ENCODE measurements around the gene ATP11A.
"Not testable (repeated sequence)": the region's sequence is repeated elsewhere in the genome, so short reads cannot be mapped to it uniquely, and the experiment has no call there.

ATP11A gene

GRCh38 chr13:112826565-112826964 lies 136.7 kb downstream of the ATP11A start:
- DNase-seq, result no peak

- no peak for DNase-seq
Observed at GRCh38 chr13:112828082-112828699, 138.4 kb downstream of the ATP11A start.

DNA sequence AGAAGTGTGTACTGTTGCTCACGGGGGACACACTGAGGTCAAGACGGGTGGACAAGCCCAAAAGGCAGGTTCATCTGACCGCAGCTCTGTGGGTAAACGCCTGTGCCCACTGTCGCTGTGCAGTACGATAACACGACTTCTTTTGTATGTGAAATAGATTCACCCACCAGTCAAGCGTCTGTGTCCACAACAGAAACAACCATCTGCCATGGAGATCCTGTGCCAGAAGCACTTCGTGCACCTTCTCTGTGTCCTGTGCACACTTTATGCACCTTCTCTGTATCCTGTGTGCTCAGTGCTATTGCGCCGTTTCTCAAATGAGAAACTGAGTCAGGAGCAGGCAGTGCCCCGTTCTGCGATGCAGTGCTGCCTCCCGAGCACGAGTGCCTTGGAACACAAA lies 138.9 kb downstream of the ATP11A start:
- DNase-seq, result no peak

DNA sequence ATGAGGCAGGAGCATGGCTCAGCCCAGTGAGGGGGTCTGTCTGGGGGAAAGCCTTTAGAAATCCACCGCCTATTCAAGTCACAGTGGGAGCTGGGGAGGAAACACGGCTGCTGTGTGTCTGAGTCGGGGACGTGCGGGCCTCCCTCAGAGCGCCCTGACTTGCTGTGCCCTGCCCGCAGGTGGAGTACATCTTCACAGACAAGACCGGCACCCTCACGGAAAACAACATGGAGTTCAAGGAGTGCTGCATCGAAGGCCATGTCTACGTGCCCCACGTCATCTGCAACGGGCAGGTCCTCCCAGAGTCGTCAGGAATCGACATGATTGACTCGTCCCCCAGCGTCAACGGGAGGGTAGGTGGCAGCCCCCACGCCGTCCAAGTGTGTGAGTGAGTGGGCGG lies 141.4 kb downstream of the ATP11A start:
- no peak for DNase-seq

DNA sequence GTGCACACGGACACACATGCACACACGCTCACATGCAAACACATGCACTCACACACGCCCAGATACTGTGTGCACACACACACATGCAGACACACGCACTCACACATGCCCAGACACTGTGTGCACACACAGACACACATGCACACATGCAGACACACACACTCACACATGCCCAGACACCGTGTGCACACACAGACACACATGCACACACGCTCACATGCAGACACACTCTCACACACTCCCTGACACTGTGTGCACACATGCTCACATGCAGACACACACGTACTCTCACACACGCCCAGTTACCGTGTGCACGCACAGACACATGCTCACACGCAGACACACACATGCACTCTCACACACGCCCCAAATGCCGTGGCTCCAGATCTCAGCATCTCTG lies 142.0 kb downstream of the ATP11A start:
- DNase-seq, result no peak

DNA sequence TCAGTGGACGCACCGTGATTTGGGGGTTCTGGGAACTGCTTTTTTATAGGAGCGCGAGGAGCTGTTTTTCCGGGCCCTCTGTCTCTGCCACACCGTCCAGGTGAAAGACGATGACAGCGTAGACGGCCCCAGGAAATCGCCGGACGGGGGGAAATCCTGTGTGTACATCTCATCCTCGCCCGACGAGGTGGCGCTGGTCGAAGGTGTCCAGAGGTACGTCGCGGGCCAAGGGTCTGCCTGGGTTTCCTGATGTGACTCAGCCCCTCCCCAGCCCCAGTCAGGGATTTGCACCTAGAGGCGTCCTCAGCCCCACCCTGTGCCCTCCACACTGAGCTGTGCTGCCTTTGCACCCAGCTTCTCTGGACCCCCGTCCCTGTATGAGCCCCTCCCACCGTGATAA lies 143.0 kb downstream of the ATP11A start:
- DNase-seq, result no peak

DNA sequence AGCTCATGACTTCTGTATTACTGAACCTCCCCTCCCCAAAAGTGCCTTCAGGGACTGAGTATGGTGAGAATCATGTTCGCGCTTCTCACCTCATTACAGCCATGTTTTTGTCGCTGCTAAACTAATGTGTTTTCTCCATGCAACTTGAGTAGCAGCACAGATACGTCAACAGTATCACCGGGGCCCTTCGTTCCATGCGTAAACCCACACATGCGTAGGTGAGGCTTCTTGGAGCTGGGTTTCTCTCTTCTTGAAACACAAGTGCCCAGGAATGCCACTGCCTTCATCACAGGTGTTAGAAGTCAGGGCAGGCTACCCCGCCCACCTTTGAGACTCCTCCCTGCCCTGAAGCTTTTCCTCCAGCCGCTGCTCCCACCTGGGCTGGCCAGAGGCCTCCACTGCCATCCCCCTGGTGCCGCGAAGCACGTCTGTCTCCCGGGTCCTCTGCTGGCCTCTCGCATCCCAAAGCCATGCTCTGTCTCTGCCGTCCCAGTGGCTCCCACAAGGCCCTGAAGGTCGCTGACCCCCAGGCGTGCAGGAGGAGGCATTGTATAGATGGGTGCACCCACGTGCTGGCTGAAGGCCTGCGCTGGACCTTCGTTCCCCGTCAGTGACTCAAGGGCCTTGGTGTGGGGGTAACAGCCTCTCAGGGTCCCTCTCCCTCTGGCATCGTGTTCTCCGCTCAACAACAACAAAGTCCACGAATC lies 143.9 kb downstream of the ATP11A start:
- no peak for DNase-seq

DNA sequence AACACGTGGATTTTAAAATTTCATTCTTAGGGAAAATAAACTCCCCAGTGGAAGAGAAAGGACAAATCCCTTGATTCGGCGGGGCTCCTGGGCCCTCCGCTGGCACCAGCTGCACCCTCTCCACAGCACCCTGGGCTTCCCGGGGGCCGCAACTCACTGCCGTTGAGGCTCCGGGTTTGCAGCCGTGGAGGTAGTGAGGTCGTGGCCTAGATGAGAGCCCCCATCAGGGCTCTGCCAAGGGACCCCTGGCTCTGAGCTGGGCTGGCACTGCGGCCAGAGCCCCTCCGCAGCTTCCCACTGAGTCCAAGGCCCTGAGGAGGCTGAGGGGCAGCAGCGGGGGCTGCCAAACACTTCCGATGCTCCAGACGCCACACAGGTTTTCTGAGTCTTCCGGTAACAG lies 145.5 kb downstream of the ATP11A start:
- DNase-seq, result no peak

DNA sequence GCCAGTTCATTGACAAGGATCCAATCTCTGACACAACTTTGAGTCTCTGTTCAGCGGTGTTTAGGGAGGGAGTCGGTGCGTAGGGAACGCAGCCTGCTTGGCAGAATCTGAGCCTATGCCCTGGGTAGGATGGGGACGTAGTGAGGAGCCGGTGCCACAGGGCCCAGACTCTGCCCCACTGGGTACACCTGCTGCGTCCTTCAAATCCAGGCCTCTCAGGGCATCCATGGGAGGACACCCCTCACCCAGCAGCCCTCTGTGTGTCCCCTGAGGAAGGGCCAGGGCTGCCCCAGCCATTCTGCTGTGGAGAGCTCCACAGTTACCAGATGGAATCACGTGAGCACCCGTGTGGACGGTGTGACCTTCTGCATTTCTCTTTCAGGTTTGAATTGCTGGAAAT lies 146.0 kb downstream of the ATP11A start:
- DNase-seq, result no peak

DNA sequence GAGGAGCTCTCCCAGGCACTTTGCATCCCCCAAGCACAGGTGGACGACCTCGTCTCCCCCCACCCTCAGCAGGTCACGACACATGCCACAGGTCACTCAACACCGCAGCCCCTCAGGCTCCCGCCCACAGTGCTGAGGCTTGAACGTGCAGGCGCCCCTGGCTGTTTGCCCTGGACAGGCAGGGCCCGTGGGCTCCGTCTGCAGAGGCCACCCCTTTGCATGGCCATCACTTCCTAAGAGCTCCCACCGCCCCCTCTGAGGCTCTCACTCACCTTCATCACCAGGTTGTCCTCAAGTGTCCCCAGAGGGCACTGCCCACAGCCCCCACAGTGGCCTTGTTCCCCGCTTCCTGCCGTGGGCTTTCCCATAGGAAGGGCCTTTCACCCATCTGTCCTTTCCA lies 147.1 kb downstream of the ATP11A start:
- DNase-seq, result no peak

- DNase-seq, result no peak
Observed at GRCh38 chr13:112837371-112838037, 147.7 kb downstream of the ATP11A start.

- no peak for DNase-seq
Observed at GRCh38 chr13:112838038-112838841, 148.4 kb downstream of the ATP11A start.

DNA sequence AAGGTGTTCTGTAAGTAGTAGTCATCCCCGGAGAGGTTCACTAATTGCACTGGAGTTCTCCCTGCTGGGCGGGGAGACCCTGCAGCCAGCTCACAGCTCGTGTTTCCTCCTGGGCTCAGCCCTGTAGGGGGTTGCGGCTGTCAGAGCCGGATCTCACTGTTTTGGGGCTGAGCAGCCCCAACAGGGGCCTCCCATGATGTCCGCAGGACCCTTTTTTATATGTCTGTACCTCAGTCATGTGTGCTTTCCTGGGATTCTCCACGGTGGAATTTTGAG lies 148.9 kb downstream of the ATP11A start:
- DNase-seq, result no peak

GRCh38 chr13:112839356-112840105 lies 149.7 kb downstream of the ATP11A start:
- no peak for DNase-seq

DNA sequence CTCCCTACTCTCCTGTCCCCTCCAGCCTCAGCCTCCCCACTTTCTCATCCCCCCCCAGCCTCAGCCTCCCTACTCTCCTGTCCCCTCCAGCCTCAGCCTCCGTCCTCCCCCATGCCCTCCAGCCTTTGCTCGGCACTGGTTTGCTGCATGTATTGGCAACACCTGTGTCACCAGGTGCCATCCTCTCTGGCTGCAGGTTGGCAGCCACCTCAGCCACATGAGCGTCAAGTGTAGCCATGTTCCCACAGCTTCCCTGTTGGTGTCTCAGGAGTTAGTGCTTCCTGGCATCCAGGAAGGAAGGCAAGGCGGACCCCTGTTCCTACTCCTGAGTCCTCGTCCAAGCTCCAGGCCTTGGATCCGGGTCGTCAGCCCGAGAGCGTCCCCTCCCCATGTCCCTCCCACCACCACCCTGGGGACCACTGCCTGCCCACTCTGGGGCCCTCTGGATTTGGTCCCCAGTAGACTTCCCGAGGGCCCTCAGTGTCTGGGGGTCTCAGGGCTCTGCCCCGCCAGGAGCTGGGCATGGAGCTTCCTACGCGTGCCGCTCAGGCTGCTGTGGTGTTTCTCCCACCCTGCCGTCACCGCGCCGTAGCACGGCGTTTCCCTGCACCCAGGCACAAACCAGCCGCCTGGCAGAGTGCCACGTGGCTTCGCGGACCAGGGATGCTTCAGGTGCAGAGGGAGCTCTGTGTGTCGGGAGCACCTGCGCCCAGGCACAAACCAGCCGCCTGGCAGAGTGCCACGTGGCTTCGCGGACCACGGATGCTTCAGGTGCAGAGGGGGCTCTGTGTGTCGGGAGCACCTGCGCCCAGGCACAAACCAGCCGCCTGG lies 150.8 kb downstream of the ATP11A start:
- DNase-seq, result no peak

- DNase-seq, result not testable (repeated sequence)
Observed at GRCh38 chr13:112841303-112842015, 151.6 kb downstream of the ATP11A start.

DNA sequence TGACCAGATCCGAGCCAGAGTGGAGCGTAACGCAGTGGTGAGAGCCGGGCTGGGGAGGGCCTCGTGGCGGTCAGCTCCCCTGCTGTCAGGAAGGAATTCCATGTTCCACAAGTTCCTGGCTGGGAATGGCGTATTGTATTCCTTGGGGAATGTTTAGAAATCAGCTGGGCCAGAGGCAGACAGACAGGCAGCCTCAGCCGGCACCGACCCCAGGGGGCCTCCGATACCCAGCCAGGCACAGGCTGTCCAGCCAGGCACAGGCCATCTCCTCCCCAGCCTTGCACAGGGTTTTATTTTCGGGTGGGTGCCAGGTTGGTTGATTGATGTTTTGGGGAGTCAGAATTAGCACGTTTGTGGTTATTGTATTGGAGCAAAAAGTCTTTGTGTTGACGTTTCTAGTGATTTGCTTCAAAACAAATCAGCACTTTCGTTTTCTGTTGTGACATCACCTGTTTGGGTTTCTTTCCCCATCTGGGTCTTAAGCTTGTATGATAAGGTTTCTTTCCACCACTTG lies 152.6 kb downstream of the ATP11A start:
- DNase-seq, result no peak

- DNase-seq, result no peak
Observed at GRCh38 chr13:112842931-112843391, 153.1 kb downstream of the ATP11A start.

DNA sequence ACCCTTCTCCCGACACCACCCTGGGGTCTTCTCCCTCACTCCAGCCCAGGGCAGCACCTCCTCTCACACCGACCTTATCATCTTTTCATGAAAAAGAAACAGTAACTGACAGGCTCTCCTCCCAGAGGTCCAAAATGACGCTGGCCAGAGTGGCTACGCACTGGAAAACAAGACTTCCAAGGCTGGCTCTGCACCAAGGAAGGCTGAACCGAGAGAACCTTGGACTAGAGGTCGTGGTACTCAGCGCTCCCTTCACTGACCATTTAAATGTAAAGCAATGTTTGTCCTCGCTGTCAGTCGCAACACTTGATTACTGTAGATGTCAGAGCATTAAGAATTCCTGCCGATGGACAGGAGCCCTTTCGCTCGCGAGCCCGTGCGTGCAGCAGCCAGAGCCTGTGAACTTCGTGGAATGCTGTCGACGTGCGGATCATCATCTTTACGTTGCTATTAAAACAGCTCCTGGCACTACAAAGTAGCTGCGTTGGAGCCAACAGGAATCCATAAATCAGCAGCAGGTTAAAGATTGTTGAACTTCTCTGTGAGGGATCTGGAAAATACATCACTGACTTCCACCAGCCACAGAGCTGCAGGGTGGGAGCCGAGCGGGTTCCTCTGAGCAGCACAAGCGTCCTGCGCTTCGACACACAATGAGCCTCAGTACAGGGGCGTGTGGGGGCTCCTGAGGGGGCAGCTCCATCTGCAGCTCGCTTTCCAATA lies 153.7 kb downstream of the ATP11A start:
- DNase-seq, result no peak

DNA sequence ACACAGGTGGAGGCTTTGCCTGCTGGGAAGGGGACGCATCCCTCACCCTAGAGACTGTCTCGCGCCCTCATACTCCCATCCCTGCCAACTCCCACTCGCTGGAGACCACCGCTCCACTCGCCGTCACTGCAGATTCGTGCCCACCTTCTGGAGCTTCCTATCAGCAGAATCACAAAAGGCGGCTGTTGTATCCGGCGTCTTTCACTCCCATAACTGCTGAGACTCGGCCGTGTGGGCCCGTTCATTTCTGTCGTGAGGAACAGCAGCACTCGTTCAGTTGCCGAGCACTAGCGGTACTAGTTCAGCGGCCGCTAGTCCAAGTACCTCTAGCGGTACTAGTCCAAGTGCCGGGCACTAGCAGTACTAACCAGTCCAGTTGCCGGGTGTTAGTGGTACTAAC lies 154.6 kb downstream of the ATP11A start:
- no peak for DNase-seq

Data from stimulated activated CD8-positive, alpha-beta memory T cell treated with anti-CD3 and anti-CD28 coated beads, Interleukin-4, amount 100 ng/mL, for 48 hours (primary cell).